ENCODE results near the gene CAMTA1. TPM values are rescaled to one million over a fixed set of nuclear protein-coding genes. Genes with fewer than 3 reads are reported as not detected.
"Not testable (repeated sequence)": the region's sequence is repeated elsewhere in the genome, so short reads cannot be mapped to it uniquely, and the experiment has no call there.

The CAMTA1 gene
- polyA plus RNA-seq, 12 donors: 24.2 to 51.1 (median 44.7) TPM; not detected in 1

GRCh38 chr1:7680955-7681268, 895.7 kb downstream of the CAMTA1 start:
- DNase-seq: no peak

GRCh38 chr1:7681401-7681800, 896.1 kb downstream of the CAMTA1 start:
- DNase-seq: no peak

GRCh38 chr1:7683521-7683920, 898.3 kb downstream of the CAMTA1 start:
- DNase-seq: no peak

DNA sequence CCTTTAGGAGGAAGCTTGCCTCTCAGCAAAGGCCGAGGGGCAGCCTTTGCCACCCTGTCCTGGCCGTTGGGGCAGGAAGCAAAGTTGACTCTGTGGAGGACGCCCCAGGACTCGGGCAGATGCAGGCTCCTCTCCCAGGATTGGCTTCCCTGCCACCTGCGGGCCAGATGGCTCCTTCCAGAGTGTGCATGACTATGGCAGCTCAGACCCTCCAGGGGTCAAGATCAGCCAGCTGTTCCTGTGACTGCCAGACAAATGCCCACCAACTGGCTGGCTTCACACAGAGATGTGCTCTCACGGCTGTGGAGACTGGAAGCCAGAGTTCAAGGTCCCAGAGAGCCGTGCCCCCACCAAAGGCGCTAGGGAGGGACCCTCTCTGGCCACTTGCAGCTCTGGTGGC, 898.9 kb downstream of the CAMTA1 start:
- no peak for DNase-seq

GRCh38 chr1:7684861-7685635, 899.8 kb downstream of the CAMTA1 start:
- DNase-seq: no peak

- DNase-seq: no peak
These were observed 901.1 kb downstream of the CAMTA1 start for GRCh38 chr1:7686301-7686850.

DNA sequence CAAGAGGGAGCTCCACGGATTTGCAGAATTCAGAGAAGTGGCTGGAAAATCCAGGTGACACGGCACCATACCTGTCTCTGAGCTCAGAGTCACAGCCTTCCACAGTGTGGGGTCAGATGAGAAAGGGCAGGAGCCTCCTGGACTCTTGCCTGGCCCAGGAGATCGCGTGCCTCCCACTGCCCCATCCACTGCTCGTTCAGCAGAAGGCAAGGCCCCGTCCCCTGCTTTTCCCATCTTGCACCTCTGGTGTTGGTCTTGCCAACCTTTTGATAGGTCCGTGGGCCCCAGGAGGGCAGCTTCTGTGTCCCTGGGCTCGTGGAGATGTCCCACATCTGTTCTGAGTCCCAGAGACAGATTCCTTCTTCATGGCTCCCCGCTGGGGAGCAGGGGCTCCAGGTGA, 902.2 kb downstream of the CAMTA1 start:
- DNase-seq: no peak

DNA sequence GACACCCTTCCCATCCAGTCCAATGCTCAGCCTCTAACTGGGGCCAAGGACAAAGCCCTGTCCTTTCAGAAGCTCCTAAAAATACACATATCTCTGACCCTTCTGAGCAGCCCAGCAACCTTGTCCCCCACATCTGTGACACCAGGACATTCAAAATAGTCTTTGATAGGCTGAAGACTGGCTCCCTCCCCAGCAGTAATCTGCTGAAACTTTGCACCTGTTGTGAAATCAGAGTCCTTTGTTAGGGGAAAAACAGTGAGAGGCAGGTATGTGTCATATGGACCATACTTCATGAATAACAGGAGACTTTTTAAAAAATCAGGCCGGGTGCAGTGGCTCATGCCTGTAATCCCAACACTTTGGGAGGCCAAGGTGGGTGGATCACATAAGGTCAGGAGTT, 903.4 kb downstream of the CAMTA1 start:
- DNase-seq: no peak

GRCh38 chr1:7689307-7689706, 904.1 kb downstream of the CAMTA1 start:
- not testable (repeated sequence) for DNase-seq

DNA sequence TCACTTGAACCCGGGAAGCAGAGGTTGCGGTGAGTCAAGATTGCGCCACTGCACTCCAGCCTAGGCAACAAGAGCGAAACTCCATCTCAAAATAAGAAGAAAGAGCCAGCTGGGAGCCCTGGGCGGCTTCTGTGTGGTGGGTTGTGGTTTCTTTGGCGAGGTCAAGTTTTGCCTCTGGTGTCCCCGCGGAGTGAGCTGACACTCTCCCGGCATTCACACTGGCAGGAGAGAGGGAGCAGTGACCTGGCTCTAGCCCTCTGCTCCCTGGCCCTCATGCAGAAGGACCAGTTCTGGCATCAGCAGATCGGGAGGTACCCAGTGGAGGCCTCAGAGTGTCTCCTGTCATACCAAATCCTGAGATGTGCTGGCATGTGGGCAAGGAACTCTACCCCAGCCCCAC, 904.8 kb downstream of the CAMTA1 start:
- DNase-seq: no peak

DNA sequence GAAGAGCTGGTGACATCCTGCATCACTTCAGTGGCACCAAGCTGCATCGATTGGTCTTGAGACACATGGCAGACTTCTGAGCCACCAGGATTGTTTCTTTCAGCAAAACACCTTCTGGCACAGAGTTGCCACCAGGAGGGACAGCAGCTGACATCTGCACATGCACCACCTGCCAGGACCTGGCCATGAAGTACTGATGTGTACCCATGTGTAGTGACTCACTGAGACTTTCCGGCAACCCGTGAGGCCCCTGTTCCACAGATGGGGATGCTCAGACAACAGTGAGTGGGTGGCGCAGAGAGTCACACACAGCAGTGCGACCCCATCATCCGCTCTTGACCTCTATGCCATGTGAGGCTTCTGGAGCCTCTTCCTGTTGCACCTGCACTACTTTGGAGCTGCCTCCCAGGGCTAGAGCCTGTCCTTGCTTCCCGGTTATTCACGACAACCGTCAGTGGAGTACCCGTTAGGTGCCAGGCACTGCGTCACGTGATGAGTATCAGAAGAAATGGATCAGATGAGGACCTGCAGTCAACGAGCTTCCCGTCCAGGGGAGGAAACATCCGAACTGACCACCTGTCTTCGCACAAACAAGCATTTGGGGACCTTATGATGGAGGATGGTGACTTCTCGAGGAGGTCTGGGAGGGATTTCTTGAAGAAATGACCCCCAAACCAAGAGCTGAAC, 905.4 kb downstream of the CAMTA1 start:
- no peak for DNase-seq

DNA sequence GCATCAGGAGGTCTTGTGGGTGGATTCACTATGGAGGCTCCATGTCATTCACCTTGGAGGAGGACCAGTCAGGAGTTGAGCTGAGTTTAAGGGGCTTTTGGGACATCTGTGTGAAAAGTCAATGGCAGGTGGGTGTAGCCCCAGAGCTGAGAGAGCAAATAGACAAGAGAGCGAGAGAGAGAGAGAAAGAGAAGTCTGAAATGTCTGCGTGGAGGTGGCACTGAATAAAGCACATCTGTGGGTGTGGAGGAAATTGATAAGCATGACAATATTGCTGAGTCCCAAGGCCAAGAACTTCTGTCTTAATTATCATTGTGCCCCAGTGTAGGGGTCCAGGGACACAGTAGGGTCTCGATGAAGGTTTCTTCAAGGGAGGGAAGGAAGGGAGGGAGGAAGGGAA, 906.3 kb downstream of the CAMTA1 start:
- no peak for DNase-seq

DNA sequence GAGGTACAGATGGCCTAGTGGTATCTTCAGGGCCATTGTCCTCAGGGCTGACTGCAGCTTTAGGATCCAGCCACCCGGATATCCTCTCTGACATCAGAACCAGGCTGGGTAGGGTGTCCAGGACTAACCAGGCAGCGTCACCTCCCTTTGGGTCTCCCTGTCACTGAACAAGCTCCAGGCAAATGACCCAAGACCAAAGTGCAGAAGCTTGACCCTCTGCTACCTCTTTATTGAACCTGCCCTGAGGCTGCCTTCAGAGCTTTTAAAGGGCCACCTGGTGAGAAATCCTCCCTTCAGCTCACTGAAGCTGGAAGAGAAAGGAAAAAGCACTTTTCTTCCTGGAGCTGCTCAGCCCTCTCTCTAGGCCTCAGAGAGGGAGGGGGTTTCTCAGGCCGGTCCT, 906.8 kb downstream of the CAMTA1 start:
- DNase-seq: no peak

- DNase-seq: not testable (repeated sequence)
These were observed 907.8 kb downstream of the CAMTA1 start for GRCh38 chr1:7693037-7693436.

DNA sequence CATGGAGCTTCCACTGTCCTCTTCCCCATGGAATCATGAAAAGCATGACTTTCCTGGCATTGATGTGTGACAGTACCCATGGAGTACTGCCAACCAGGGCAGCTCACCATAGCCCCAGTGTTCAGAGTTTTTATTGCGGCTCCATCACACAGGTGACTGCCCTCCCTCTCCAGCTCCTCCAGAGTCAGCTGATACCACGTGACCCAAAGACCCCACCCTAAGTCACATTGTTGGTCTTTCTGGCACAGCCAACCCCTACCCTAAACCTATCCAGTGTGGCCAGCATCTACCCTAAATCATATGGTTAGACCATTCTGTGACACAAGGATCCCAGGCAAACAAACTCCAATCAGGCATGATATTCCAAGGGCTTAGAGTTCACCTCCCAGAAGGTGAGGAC, 908.4 kb downstream of the CAMTA1 start:
- DNase-seq: no peak

DNA sequence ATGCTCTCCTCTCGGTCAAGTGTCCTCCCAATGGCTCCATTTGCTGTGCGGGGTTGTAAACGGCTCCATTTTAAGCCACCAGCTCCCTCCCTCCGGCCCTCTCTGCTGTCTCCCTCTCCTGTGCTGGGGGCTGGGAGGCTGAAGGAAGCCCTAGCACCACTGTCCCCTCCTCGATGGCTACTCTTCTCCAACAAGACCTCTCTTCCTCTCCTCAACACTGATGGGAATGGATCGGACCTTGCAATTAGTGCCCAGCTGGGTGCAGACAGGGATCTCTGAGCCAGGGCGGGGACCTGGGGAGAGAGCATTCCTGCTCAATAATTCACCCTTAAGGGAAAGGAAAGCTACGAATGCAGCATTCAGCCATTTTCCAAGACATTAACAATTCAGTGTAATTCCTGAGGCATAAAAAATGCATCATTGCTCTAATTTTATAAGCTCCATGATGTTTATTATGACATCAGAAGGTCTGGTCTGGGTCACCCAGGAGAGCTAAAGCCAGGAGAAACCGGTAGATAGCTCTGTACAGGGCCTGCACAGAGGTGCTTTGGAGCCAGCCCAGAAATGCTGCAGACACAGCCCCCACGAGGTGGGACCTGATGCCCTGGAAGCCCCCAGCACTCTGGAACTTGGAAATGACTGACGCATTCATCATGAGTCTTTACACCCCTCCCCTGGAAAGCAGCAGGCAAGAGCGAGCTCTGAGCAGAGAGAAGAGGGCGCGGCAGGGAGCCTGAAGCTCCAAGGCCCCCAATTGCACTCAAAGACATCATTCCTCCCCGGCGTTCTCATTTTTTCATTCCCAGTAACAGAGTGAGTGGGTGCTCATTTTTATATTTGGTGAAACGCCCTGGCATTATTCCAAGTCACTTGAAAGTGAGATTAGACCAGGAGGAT, 909.6 kb downstream of the CAMTA1 start:
- no peak for DNase-seq

- DNase-seq: no peak
These were observed 910.4 kb downstream of the CAMTA1 start for GRCh38 chr1:7695497-7696117.

DNA sequence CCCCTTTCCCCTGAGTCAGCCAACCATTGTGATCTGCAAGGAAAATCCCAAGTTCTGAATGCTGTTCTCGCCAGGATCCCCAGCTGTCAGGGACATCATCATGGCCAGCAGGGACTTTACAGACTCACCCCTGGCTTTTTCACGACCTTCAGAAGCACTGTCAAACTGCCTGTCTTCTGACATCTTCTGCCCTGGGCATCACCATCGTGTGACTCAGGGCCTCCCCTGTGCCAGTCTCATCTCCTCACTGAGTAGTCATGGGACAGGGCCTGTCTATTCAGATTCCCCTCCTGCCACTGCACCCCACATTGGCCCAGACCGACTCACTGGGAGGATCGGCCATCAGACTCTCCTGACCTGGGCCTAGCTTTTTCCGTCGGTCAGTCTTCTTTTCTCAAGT, 913.4 kb downstream of the CAMTA1 start:
- DNase-seq: no peak

GRCh38 chr1:7702365-7702764, 917.1 kb downstream of the CAMTA1 start:
- DNase-seq: no peak

- DNase-seq: no peak
These were observed 918.3 kb downstream of the CAMTA1 start for GRCh38 chr1:7703321-7704213.

Measured in muscle of arm (tissue), 12 donors.